NCI-H446 treated with DMSO at 0.1 percent for 48 hours (cell line): ENCODE measurements around the gene RABGEF1.
"Not testable (repeated sequence)": the region's sequence is repeated elsewhere in the genome, so short reads cannot be mapped to it uniquely, and the experiment has no call there.

Experiments used
- DNase-seq: peaks from one replicate; lab custom pipeline; 2025; lab: John Stamatoyannopoulos, UW

RABGEF1 gene

DNA sequence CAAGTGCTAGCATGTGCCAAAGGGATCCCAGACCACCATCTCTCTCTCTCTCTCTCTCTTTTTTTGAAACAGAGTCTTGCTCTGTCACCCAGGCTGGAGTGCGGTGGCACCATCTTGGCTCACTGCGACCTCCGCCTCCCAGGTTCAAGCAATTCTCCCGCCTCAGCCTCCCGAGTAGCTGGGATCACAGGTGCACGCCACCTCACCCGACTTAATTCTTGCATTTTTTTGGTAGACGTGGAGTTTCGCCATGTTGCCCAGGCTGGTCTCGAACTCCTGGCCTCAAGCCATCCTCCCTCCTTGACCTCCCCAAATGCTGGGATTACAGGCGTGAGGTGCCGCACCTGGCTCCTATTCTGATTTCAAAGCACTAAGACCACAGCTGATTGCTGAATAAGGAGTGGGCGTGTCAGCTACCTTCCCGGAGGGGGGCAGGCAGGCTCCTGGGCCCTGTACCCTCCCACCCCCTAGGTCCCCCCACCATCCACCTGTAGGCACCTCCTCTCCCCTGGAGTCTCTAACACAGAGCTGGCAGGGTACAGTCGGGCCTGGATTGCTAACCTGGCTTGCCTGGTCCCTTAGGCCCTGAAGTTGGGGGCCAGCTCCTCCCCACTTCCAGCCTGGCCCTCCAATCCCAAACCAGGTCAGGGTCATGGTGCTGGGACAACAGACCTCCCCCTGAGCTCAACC lies 74.8 kb downstream of the RABGEF1 start:
- DNase-seq, result not testable (repeated sequence)

DNA sequence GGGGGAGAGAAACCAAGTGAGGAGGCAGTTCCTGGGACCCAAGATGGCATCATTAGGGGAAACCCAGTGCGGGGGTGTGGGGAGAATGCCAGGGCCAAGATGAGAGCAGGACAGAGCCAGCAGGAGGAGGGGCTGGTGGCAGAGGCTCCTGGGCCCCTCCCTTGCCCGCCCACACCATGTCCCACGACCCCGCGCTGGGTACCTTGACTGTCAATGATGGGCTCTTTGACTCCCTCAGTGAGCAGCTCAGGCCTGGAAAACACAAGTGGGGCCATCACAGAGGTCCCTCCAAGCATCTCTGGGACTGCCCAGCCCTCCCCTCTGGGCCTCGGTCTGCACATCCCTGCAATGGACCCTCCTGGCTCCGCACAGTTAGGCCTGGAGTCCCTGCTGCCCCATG lies 75.4 kb downstream of the RABGEF1 start:
- no peak for DNase-seq

DNA sequence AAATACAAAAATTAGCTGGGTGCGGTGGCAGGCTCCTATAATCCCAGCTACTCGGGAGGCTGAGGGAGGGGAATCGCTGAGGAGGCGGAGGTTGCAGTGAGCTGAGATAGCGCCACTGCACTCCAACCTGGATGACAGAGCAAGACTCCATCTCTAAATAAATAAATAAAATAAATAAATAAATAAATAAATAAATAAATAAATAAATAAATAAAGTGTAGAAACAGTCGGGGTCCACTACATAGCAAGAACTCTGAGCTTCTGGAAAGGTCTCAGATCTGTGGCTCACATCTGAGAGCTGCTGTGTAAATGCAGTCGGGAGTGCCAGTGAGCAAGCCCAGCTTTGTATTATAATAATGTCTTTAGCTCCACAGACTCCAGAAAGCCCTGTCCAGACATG lies 76.1 kb downstream of the RABGEF1 start:
- DNase-seq, result not testable (repeated sequence)

DNA sequence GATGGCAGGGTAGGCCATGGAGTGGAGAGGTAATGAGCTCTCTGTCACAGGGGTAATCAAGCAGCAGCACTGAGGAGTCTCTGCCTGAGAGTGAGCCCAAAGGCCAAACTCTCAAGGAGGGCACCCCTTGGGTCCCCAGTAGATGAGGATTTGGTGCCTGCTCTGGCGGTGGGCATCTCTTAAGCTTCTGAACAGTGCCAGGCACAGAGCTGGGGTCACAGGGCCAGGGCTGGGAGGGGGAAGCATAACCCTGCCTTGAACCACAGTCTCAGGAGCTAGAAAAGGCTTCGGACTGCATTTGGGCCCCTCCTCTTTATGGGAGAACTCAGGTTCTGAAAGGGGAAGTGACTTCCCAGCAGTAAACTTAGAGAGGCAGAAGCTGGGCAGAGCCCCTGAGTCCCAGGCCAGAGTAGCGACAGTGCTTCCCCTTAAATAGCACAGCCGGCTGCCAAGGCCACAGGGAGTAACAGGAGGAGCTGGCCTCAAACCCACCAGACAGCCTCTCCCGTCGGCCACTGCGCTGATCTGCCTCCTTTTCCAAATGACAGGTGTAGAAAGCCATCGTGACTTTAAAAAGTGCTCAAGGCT lies 76.8 kb downstream of the RABGEF1 start:
- DNase-seq, result not testable (repeated sequence)

DNA sequence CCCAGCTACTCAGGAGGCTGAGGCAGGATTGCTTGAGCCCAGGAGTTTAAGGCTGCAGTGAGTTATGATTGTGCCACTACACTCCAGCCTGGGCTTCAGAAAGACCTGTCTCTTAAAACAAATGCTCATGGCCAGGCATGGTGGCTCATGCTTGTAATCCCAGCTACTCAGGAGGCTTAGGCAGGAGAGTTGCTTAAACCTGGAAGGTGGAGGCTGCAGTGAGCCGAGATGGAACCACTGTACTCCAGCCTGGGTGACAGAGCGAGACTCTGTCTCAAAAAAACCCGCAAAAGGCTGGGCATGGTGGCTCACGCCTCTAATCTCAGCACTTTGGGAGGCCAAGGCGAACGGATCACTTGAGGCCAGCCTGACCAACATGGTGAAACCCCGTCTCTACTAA lies 77.4 kb downstream of the RABGEF1 start:
- DNase-seq, result not testable (repeated sequence)

DNA sequence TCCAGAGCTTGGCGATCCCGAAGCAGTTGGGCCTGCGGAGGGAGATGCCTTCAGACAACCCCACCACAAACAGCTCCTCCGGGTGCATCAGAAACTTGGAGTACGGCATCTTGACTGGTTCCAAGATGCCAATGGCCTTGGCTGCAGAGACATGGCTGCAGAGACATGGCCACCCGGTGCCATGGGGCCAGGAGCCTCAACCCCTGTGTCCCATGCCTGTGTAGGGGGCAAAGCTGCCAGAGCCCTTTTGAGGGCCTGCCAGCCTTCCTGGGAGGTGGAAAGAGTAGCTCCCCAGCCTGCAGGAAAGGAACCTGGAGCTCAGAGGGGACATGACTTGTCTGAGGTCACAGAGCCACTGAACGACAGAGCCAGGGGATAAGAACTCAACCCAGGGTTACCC lies 83.5 kb downstream of the RABGEF1 start:
- DNase-seq, result no peak

DNA sequence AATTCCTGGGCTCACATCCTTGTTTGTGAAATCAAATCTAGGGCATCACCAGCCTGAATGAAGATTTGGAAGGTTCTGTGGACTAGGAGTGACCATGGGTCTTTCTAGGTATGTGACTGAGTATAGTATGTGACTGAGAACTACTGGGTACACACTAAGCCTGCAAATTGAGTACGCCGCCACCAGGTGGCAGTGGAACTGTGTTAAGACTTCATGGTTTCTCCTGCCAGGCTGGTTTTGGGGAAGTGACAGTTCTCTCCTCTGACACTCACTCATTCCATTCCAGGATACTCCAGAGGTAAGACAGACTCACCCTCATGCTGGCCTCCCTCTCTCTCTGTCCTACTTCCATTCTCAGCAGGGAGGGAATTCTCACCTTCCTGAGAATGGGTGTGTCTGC lies 85.0 kb downstream of the RABGEF1 start:
- not testable (repeated sequence) for DNase-seq

DNA sequence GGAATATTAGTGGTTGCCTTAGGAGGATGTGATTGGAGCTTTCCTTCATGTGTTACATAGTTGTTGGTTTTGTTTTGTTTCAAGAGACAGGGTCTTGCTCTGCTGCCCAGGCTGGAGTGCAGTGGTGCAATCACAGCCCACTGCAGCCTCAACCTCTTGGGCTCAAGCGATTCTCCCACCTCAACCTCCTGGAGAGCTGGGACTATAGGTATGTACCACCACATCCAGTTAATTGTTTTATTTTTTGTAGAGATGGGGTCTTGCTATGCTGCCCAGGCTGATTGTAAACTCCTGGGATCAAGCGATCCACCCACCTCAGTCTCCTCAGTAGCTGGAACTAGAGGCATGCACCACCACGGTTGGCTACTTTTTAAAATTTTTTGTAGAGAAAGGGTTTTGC lies 86.1 kb downstream of the RABGEF1 start:
- no peak for DNase-seq

DNA sequence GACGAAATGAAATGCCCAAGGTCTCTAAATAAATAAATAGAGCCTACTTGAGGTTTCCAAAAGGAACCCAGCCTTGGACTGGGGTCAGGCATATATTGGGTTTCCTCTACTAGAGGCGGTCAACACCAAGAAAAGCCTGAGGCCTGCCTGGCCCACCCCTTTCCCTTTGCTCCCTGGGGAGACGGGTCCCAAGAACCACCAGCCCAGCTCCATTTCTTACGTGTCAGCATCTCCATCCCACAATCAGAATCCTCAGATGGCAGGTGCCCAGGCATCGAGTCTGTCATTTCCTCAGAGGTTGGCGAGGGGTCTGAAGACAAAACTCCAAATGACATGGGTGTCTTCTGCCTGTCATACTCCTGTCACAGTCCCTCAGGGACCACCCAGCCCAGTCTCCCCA lies 90.4 kb downstream of the RABGEF1 start:
- not testable (repeated sequence) for DNase-seq

DNA sequence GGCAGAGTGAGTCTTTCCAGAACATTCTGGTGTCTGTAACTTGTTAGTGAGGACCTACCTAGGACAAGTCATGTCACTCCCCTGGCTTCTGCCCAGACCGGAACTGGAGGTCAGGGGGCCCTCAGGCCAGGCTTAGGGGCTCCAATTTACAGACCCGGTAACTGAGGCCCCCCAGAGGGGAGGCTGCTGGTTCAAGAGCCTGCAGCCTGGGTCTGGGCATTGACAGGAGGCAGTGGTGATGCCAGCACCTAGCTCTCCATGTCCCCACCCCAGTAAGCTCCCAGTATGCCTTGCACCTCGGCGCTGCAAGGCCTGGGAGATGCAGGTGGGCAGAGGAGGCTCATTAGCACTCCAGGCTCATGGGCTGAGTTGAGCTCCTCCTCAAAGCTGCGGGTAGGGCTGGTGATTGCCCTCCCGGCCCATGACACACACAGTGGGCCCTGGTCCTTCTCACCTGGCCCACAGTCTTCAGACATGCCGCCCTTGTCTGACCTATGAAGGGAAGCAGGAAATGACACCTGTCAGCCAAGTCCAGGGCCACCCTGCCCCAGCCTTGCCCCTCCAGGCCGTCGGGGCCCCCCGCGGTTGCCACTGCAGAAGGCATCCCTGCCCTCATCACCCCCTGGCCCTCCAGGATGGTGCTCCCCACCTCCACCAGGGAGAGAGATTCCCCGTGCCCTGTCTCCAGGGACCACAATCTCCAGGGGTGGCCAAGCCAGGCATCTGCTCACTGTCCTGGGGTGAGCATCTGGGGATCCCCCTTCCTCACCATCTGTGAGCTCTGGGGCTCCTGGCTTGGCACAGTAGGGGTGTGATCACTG lies 92.2 kb downstream of the RABGEF1 start:
- DNase-seq, result no peak

DNA sequence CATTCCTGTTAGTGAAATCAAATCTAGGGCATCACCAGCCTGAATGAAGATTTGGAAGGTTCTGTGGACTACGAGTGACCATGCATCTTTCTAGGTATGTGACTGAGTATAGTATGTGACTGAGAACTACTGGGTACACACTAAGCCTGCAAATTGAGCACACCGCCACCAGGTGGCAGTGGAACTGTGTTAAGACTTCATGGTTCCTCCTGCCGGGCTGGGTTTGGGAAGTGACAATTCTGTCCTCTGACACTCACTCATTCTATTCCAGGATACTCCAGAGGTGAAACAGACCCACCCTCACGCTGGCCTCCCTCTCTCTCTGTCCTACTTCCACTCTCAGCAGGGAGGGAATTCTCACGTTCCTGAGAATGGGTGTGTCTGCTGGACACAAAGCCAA lies 96.5 kb downstream of the RABGEF1 start:
- DNase-seq, result no peak

DNA sequence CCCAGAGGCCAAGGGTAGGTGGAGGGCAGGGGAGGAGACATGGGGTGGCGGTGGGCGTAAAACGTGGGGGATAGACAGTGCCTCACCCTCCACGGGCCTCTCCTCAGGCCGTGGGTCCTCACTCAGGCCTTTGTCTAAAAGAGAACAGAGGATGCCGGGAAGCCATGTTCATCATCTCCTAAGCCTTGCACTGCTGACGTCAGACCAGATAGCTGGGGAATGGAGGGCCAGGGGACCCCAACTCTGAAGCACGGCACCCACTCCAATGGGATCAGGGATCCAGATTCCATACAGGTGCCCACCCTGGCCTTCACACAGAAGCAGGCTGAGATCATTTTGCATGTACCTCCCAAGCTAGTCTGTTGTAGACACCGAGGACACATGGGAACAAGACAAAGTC lies 97.1 kb downstream of the RABGEF1 start:
- DNase-seq, result no peak

DNA sequence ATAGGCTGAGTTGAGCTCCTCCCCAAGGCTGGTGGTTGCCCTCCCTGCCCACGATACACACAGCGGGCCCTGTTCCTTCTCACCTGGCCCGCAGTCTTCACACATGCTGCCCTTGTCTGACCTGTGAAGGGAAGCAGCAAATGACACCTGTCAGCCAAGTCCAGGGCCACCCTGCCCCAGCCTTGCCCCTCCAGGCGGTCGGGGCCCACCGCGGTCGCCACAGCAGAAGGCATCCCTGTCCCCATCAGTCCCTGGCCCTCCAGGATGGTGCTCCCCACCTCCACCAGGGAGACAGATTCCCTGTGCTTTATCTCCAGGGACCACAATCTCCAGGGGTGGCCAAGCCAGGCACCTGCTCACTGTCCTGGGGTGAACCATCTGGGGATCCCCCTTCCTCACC lies 99.3 kb downstream of the RABGEF1 start:
- no peak for DNase-seq

DNA sequence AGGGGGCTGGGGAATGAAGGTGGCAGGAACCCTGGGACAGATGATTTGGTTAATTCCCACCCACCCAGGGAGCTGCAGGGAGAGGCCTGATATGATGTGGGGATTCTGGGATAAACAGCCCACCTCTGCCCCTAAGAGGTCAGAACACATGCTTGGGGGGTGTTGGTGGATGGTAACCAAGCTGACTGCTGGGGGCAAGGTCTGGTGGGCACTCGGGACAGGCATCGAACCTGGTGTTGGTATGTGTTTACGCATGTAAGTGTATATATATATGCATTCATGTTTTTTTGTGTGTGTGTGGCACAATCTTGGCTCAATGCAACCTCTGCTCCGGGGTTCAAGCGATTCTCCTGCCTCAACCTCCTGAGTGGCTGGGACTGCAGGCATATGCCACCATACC lies 99.8 kb downstream of the RABGEF1 start:
- DNase-seq, result no peak

DNA sequence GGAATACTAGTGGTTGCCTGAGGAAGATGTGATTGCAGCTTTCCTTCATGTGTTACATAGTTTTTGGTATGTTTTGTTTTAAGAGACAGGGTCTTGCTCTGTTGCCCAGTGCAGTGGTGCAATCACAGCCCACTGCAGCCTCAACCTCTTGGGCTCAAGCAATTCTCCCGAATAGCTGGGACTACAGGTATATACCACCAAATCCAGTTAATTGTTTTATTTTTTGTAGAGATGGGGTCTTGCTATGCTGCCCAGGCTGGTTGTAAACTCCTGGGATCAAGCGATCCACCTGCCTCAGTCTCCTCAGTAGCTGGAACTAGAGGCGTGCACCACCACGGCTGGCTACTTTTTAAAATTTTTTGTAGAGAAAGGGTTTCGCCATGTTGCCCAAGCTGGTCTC lies 101.4 kb downstream of the RABGEF1 start:
- DNase-seq, result no peak

DNA sequence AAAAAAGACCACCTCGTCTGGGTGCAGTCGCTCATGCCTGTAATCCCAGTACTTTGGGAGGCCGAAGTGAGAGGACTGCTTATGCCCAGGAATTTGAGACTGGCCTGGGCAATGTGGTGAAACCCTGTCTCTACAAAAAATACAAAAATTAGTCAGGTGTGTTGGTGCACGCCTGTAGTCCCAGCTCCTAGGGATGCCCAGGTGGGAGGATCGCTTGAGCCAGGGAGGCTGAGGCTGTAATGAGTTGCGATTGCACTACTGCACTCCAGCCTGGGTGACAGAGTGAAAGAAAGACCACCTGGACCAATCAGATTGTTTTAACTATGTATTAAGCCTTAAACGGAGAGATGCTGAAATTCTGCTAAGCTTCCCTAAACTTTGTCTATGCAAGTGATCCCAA lies 103.0 kb downstream of the RABGEF1 start:
- DNase-seq, result not testable (repeated sequence)

DNA sequence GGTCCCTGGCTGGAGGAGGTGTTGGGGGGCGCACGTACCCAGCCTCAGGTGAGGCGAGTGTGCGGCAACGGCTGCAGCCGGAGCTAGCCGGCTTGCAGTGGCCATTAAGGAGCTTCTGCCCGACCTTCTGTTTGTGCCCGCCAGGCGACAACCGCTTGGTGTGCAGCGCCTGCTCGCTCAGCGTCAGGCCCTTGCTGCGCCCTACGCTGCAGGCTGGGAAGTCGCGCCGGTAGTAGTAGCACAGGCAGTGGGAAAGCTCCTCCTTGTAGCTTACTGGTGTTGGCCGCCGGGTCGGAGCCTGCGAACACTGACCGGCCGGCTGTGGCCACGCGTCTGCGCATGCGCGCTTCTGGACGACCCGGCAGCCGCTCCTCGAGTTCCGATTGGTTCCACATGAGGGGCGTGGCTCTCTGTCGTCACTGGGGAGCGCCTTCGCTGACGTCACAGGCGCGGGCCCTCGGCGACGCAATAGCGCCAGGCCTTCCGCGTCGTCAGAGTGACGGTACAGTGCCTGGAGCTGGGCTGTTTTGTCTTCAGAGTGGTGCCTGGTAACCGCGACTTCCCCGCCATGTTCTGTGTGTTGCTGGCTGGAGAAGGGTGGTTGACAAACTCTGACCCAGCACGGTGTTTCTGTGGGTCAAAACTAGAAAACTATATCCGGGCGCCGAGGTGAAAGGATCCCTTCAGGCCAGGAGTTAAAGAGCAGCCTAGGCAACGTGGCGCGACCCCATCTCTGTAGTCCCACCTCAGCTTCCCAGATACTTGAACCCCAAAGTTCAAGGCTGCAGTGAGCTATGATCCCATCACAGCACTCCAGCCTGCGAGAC lies 104.2 kb downstream of the RABGEF1 start:
- peak; percentile 88 for DNase-seq

DNA sequence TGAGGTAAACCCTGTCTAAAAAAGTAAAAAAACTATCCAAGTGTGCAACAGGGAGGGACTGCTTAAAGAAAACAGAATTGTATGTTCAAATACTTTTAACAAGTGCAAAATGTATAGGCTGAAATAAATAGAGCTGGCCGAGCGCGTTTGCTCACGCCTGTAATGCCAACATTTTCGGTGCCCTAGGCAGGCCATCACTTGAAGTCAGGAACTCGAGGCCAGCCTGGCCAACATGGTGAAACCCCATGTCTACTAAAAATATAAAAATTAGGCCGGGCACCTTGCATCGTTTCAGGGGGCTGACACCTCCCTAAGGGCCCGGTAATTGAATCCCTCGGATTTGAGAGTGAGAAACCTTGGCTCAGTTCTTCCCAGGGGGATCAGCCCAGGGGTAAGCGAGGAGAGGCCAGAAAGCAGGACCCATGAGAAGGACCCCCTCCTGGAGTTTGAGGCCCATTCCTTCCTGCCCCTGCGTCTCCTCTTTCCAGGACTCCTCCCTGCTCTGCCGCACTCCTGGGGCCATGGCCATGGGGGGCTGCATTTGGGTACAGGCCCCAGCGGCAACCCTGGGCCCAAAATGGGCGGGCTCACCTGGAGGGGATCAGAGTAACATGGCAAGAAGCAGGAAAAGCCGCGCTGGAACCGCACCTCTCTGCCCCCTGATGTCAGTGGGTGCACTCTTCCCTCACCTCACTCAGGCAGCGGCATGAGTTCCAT lies 105.0 kb downstream of the RABGEF1 start:
- DNase-seq, result no peak

DNA sequence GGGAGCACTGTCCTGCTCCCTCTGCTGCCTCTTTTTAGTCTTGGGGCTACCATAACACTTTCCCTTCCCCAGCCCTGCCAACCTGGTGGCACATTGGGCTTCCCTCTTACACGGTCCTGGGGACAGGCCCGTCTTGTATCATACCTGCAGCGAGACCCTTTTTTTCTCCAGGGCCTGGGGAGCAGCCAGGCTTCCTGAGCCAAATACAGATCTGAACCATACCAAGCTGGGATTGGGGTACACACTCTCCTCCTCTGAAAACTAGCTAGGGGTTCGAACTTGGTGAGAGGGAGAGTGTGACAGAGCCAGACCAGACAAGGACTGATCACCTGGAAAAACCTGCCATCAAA lies 105.5 kb downstream of the RABGEF1 start:
- not testable (repeated sequence) for DNase-seq

DNA sequence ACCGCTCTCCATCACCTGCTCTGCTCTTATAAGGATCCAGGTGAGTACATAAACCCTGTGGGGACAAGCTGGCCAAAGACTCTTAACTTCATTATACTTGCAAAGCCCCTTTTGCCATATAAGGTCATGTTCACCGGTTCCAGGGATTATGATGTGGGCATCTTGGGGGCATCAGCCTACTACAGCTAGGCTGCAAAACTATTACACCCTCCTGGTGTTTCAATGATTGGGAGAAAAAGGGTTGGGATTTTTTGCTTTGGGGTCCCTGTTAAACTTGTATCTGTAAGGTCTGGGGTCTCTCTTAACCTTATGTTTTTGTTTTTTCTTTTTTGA lies 107.0 kb downstream of the RABGEF1 start:
- not testable (repeated sequence) for DNase-seq

DNA sequence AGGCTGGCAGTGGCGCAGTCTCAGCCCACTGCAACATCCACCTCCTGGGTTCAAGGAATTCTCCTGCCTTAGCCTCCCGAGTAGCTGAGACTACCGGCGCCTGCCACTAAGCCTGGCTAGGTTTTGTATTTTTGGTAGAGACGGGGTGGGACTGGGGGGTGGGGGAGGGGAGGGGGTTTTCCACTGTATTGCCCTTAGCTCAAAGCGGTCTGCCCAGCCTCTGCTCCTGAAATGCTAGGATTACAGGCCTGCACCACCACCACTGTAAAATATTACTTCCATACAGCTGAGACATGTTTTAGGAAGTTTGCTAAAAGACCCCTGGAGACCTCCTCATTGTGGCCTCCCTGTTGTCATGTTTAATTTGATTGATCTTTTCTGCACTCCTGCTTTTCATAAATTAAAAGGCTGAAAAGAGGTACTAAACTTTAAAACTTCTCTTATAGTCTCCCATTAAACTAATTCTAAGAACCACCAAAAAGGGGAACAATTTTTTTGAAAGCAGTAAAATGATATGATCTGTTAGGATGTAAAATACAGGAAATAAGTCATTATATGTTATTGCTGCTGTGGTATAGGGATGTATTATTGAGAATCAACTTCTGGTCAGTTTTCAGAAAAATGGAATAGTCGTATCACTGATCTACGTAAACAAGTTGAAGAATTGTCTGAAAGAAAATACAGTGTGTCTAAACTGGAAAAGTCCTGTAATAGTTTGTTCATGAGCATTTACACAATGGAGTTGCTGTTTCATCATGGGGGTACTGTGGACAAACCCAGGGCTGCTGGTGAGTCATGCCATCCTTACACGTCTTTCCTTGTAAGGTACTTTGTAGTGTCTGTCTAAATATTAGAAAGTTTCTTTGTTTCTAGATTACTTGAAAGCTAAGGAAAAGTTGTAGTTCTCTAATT lies 107.6 kb downstream of the RABGEF1 start:
- DNase-seq, result no peak
